ENCODE measurements around the gene ARHGEF17.

ARHGEF17 gene

DNA sequence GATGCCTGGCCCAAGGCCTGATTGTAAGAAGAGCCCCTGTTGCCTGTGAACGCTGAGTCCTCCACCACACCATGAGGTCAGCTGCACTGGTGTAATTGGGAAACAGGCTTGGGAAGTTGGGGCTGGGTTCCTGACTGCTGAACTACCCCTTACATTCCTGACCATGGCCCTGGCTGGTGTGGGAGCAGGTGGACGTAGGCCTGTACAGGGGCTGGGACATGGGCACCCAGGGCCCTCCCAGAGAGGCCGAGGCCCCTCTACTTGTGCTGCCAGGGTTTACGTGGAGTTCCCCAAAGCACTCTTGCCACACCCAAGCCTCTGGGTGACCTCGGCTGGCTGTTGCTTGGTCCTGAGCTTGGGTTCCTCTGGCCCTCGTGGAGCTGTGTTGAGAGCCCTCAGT lies 73.5 kb downstream of the ARHGEF17 start:
- TF ChIP-seq HDGF (IDR thresholded peaks at IDR 0.05; ENCODE audit: borderline replicate concordance): no peak
- TF ChIP-seq L3MBTL2 (conservative IDR thresholded peaks at IDR 0.05): no peak
- TF ChIP-seq ELF4 (IDR thresholded peaks at IDR 0.05): no peak
- TF ChIP-seq FOXA1 (IDR thresholded peaks at IDR 0.05): no peak
- TF ChIP-seq, protein P1, sequence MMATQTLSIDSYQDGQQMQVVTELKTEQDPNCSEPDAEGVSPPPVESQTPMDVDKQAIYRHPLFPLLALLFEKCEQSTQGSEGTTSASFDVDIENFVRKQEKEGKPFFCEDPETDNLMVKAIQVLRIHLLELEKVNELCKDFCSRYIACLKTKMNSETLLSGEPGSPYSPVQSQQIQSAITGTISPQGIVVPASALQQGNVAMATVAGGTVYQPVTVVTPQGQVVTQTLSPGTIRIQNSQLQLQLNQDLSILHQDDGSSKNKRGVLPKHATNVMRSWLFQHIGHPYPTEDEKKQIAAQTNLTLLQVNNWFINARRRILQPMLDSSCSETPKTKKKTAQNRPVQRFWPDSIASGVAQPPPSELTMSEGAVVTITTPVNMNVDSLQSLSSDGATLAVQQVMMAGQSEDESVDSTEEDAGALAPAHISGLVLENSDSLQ (IDR thresholded peaks at IDR 0.05): no peak
- TF ChIP-seq SP1 (IDR thresholded peaks at IDR 0.05): no peak
- TF ChIP-seq FOXM1 (IDR thresholded peaks at IDR 0.05; ENCODE audit: borderline replicate concordance): no peak
- TF ChIP-seq ARNT (IDR thresholded peaks at IDR 0.05): no peak
- no peak for TF ChIP-seq LEF1 (IDR thresholded peaks at IDR 0.05; ENCODE audit: borderline replicate concordance)
- TF ChIP-seq ZNF384 (IDR thresholded peaks at IDR 0.05): no peak
- TF ChIP-seq NFRKB (IDR thresholded peaks at IDR 0.05): no peak
- no peak for TF ChIP-seq TARDBP (IDR thresholded peaks at IDR 0.05)
- CTCF ChIA-PET: interaction anchor here (0.8 to 1.0 kb wide), 2 partner anchors 12 to 30 kb away, joined by 3 read pairs; no protein-coding TSS in a partner anchor
- no peak for DNase-seq (ENCODE audit: extremely low spot score)
- POLR2A ChIA-PET: no interaction called here

DNA sequence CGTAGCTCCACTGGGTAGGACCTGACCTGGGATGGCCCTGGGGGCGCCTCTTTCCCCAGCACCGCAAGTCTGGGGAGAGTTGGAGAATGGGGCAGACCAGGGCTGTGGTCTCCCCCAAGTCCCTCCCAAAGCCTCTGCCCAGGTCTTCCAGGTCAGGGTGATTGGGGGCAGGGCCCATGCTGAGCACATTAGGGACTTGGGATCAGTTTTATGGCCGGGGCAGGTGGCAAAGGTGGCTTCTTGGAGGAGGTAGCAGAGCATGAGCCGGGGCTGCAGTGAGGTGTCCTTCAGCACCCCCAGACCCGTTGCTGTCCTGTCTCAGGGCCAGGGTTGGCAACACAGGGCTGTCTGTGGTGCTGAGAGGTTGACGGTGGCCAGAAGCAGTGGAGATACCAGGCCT lies 74.1 kb downstream of the ARHGEF17 start:
- no peak for DNase-seq (ENCODE audit: extremely low spot score)
- CTCF ChIA-PET: interaction anchor here (0.8 to 1.0 kb wide), 2 partner anchors 12 to 31 kb away, joined by 3 read pairs; no protein-coding TSS in a partner anchor
- POLR2A ChIA-PET: no interaction called here
- no peak for TF ChIP-seq FOXM1 (IDR thresholded peaks at IDR 0.05; ENCODE audit: borderline replicate concordance)
- TF ChIP-seq SP1 (IDR thresholded peaks at IDR 0.05): no peak
- TF ChIP-seq ZNF384 (IDR thresholded peaks at IDR 0.05): no peak
- TF ChIP-seq BHLHE40 (IDR thresholded peaks at IDR 0.05; ENCODE audit: borderline replicate concordance): no peak
- TF ChIP-seq CTBP1 (IDR thresholded peaks at IDR 0.05; ENCODE audit: borderline replicate concordance): no peak
- no peak for TF ChIP-seq LEF1 (IDR thresholded peaks at IDR 0.05; ENCODE audit: borderline replicate concordance)
- no peak for TF ChIP-seq NFRKB (IDR thresholded peaks at IDR 0.05)
- no peak for TF ChIP-seq ARNT (IDR thresholded peaks at IDR 0.05)

DNA sequence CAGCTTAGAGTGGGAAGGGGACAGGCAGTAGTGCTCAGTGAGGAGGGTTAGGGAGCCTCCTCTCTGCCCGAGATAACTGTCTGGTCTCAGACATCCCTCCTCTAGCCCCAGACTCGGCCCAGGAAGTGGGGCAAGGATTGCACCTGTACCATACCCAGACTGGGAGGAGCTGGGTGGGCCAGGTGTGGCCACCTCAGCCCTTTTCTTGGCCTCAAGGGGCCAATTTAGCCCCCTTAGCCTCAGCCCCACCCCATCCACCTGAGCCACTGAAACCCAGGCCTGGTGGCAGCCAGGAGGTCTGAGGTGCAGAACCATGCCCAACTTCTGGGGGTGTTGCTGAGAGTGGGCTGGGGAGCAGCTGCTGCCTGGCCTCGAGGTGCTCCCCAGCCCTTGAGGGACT lies 74.7 kb downstream of the ARHGEF17 start:
- no peak for TF ChIP-seq FOXM1 (IDR thresholded peaks at IDR 0.05; ENCODE audit: borderline replicate concordance)
- TF ChIP-seq ZNF384 (IDR thresholded peaks at IDR 0.05): no peak
- TF ChIP-seq FOXK2 (IDR thresholded peaks at IDR 0.05): no peak
- TF ChIP-seq NFRKB (IDR thresholded peaks at IDR 0.05): no peak
- no peak for TF ChIP-seq SP1 (IDR thresholded peaks at IDR 0.05)
- no peak for TF ChIP-seq HDGF (IDR thresholded peaks at IDR 0.05; ENCODE audit: borderline replicate concordance)
- TF ChIP-seq L3MBTL2 (conservative IDR thresholded peaks at IDR 0.05): no peak
- no peak for TF ChIP-seq TARDBP (IDR thresholded peaks at IDR 0.05)
- TF ChIP-seq, protein P1 (IDR thresholded peaks at IDR 0.05): no peak
- no peak for TF ChIP-seq ELF4 (IDR thresholded peaks at IDR 0.05)
- no peak for TF ChIP-seq FOXA1 (IDR thresholded peaks at IDR 0.05)
- TF ChIP-seq BHLHE40 (IDR thresholded peaks at IDR 0.05; ENCODE audit: borderline replicate concordance): no peak
- TF ChIP-seq CTBP1 (IDR thresholded peaks at IDR 0.05; ENCODE audit: borderline replicate concordance): no peak
- TF ChIP-seq ARNT (IDR thresholded peaks at IDR 0.05): no peak
- no peak for TF ChIP-seq LEF1 (IDR thresholded peaks at IDR 0.05; ENCODE audit: borderline replicate concordance)
- no peak for TF ChIP-seq SUZ12 (IDR thresholded peaks at IDR 0.05)
- ChIA-PET POLR2A (no interaction called here), CTCF (interaction anchor here (1.0 kb wide), 1 partner anchor 31 kb away, joined by 3 read pairs; no protein-coding TSS in a partner anchor)
- no peak for DNase-seq (ENCODE audit: extremely low spot score)

DNA sequence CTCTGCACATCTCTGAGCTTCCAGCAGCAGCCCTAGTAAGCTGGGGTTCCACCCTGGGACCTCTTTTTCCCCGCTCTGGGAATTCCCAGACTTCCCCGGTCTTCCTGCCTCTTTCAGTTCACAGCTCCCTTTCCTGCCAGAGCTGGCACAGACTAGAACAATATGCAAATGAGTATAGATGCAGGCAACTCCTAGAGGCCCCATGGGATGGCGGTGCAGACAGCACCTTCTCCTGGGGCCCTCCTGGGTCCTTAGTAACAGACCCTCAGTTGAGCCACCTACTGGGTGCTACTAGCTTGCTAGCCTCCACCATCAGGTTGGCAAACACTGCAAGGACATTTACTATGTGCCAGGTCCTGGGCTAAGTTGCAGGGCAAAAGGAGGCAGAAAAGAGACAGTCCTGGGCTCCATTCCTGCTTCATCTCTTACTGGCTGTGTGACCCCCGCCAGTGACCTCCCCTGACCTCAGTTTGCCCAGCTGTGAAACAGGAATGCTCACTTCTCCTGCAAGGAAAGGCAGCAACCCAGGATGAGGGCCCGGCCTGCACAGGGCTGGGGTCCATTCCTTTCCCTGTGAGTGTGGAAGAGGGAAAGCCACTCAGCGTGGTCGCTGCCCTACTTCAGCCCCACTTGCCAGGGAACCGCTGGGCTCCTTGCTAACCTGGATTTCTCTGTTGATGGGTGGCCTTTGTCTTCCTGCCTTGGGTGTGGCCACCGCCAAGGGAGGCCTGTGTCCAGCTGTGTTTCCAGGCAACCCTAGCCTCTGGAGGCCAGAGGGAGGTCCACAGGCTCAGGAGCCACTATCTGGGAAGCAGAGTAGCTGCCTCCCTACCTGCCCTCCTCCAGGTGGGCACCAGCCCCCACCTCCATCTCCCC lies 75.4 kb downstream of the ARHGEF17 start:
- ChIA-PET CTCF (interaction anchor here (1.0 to 2.7 kb wide), 3 partner anchors 9 to 32 kb away, joined by 3 to 14 read pairs (median 5); no protein-coding TSS in a partner anchor), POLR2A (no interaction called here)
- no peak for DNase-seq (ENCODE audit: extremely low spot score)
- TF ChIP-seq ARNT (IDR thresholded peaks at IDR 0.05) (no peak), FOXK2 (IDR thresholded peaks at IDR 0.05) (no peak), CTBP1 (IDR thresholded peaks at IDR 0.05; ENCODE audit: borderline replicate concordance) (no peak), NFRKB (IDR thresholded peaks at IDR 0.05) (no peak), ZNF384 (IDR thresholded peaks at IDR 0.05) (no peak), FOXM1 (IDR thresholded peaks at IDR 0.05; ENCODE audit: borderline replicate concordance) (no peak), ELF4 (IDR thresholded peaks at IDR 0.05) (no peak), SP1 (IDR thresholded peaks at IDR 0.05) (no peak), SUZ12 (IDR thresholded peaks at IDR 0.05) (no peak), TARDBP (IDR thresholded peaks at IDR 0.05) (no peak), LEF1 (IDR thresholded peaks at IDR 0.05; ENCODE audit: borderline replicate concordance) (no peak), L3MBTL2 (conservative IDR thresholded peaks at IDR 0.05) (no peak), HDGF (IDR thresholded peaks at IDR 0.05; ENCODE audit: borderline replicate concordance) (no peak), FOXA1 (IDR thresholded peaks at IDR 0.05) (no peak)
- TF ChIP-seq, protein P1 (IDR thresholded peaks at IDR 0.05): no peak

- DNase-seq (ENCODE audit: extremely low spot score): no peak
- ChIA-PET POLR2A (no interaction called here), CTCF (interaction anchor here (1.3 to 2.7 kb wide), 2 partner anchors 9 to 10 kb away, joined by 5 to 14 read pairs; no protein-coding TSS in a partner anchor)
- no peak for TF ChIP-seq FOXK2 (IDR thresholded peaks at IDR 0.05)
- TF ChIP-seq ZNF384 (IDR thresholded peaks at IDR 0.05): no peak
- no peak for TF ChIP-seq FOXM1 (IDR thresholded peaks at IDR 0.05; ENCODE audit: borderline replicate concordance)
- no peak for TF ChIP-seq ARNT (IDR thresholded peaks at IDR 0.05)
- TF ChIP-seq ELF4 (IDR thresholded peaks at IDR 0.05): no peak
- TF ChIP-seq BHLHE40 (IDR thresholded peaks at IDR 0.05; ENCODE audit: borderline replicate concordance): no peak
- TF ChIP-seq HDGF (IDR thresholded peaks at IDR 0.05; ENCODE audit: borderline replicate concordance): no peak
- no peak for TF ChIP-seq CTBP1 (IDR thresholded peaks at IDR 0.05; ENCODE audit: borderline replicate concordance)
- TF ChIP-seq FOXA1 (IDR thresholded peaks at IDR 0.05): no peak
- no peak for TF ChIP-seq SUZ12 (IDR thresholded peaks at IDR 0.05)
- TF ChIP-seq SP1 (IDR thresholded peaks at IDR 0.05): no peak
- no peak for TF ChIP-seq L3MBTL2 (conservative IDR thresholded peaks at IDR 0.05)
- no peak for TF ChIP-seq NFRKB (IDR thresholded peaks at IDR 0.05)
- TF ChIP-seq LEF1 (IDR thresholded peaks at IDR 0.05; ENCODE audit: borderline replicate concordance): no peak
- TF ChIP-seq, protein P1 (IDR thresholded peaks at IDR 0.05): no peak
- no peak for TF ChIP-seq TARDBP (IDR thresholded peaks at IDR 0.05)
Measured at GRCh38 chr11:73384125-73384441, 76.0 kb downstream of the ARHGEF17 start.
